HG02798 (cell line): ENCODE data around the gene WNK4.

ENCODE experiments used
- ATAC-seq: cut with Tn5 transposase; IDR thresholded peaks from one replicate; pipeline ENCODE4 v1.9.1; 2021; ENCODE audit warnings: mild to moderate bottlenecking; ENCODE audit not compliant: unreplicated experiment, poor library complexity

WNK4 gene

DNA sequence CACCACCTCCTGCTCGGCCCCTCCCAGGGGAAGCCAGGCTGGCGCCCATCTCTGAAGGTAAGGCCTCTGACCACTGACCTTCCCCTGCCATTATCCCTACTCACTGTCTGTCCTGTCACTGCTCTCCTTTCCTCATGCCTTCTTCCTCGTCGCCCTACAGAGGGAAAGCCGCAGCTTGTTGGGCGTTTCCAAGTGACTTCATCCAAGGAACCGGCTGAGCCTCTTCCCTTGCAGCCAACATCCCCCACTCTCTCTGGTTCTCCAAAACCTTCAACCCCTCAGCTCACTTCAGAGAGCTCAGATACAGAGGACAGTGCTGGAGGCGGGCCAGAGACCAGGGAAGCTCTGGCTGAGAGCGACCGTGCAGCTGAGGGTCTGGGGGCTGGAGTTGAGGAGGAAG is 15.1 kb downstream of the WNK4 start:
- ATAC-seq = no peak

DNA sequence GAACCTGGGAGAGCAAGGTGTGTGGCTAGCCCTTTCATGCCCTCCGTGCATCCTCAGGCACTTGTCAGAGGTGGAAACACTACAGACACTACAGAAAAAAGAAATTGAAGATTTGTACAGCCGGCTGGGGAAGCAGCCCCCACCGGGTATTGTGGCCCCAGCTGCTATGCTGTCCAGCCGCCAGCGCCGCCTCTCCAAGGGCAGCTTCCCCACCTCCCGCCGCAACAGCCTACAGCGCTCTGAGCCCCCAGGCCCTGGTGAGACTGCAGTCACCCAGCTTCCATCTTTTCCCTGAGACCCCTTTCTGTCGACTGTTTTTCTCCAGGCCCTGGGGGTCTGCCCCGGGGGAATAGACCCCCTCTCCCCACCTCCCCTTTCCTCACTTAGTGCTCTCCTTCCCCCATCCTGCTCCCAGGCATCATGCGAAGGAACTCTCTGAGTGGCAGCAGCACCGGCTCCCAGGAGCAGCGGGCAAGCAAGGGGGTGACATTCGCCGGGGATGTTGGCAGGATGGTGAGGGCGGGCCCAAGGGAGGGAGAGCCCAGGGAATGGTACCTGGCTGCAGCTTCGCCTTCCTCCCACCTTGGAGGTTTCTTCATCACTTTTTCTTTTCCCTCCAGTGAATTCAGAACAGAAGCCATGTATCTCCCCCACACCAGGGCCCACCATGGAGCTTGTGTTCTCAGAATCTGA is 15.8 kb downstream of the WNK4 start:
- ATAC-seq = no peak

DNA sequence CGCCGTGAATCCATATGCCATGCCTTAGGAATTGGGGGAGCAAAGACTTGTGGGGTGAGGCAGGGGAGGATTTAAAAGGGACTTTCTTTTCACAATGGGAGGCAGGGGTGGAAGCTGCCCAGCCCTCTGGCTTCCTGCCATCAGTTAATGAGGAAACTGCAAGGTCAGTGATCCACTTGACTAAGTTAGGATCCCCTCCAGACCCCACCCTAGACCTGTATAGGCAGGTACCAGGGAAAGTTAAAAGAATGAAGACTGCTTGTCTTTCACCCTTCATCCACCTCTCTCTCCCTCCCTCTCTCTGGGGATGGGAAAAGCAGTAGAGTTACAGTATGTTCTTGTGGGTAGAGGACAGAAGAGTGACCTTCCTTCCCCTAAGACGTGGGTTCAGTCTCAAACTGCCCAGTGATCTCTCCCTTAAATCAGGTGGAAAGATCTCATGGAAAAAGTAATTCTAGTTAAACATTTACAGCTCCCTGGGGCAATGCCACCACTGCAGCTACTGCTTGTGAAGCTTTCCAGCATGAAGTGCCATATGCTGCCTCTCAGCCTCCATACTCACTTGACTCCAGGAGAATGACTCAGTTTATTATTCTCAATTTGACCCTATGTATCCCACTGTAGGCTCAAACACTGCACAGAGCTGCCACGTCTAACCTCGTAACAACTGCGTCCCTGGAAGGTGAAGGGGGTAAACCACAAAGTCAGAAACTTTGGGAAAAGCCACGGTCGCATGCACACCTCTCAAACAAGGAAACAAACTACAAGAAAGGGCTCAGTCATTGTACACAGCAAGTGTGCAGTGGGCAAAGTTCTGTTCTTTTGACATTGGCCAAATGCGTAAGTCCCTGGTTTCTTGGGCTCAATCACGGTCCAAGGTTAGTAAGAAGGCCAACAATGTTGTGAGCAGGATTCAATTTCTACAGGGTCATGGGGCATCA is 16.9 kb downstream of the WNK4 start:
- no peak for ATAC-seq

DNA sequence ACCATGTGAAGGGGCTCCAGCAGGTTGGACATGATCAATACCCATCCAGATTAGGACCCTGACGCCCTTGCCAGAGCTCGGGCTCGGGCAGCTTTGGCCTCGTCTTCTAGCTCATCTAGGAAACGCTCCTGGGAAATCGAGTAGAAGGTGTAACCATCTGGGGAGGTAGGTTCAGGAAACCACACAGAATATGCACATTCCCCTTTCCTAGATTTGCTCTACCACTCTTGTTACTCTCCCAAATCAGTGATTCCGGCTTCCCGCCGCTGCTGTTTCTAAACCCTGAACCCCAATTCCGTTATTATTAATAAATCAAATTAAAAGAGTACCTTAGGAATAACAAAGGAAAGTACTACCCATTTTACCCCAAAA is 17.6 kb downstream of the WNK4 start:
- ATAC-seq = no peak

DNA sequence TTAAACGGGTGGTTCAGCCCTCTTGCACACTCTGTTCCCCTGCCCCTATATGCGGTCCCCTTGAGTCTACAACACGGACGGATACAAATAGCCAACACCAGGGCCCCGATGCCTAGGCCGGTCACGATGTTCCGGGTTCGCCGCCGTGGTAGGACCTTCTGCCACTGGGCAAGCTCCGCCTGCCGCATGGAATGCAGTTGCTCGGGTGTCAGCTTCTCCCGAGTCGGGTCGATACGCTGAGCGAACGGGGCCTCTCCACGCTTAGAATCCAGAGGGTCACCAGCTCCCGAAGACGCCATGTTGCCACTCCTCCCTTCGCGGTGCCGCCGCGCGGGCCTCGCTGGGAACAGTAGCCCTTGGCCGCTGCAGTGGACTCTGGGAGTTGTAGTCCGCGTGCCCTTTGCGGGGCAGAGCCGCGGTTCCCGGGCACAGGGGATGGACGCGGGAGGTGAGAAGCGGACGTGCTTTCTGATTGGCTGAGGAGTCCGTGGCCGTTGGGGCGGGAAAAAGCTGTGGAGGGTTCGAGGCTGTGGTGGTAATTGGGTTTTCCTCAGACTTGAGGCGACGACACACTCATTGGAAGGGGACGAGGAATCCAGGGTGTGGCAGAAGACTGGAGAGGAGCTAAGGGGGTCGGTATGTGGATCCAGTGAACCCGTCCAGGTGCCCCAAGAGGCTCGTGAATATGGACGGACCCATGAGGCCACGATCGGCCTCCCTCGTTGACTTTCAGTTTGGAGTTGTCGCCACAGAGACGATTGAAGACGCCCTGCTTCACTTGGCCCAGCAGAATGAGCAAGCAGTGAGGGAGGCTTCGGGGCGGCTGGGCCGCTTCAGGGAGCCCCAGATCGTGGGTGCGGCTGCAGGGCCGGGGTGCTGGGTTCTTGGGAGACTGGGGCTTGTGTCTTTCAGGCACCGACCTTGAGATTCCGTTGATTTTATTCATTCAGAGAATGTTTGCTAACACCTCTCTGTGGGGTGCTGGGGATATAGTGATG is 18.3 kb downstream of the WNK4 start, which contains the start of the genes CNTD1 and COA3:
Gene CNTD1 (plus strand): TSS at position 479 of the 998 bp plus-strand sequence. CDS start 207 bp downstream, at position 686.
Gene COA3 (minus strand): TSS at position 322 of the 998 bp plus-strand sequence. CDS start 23 bp downstream, at position 299.
- peak; percentile 86 for ATAC-seq

DNA sequence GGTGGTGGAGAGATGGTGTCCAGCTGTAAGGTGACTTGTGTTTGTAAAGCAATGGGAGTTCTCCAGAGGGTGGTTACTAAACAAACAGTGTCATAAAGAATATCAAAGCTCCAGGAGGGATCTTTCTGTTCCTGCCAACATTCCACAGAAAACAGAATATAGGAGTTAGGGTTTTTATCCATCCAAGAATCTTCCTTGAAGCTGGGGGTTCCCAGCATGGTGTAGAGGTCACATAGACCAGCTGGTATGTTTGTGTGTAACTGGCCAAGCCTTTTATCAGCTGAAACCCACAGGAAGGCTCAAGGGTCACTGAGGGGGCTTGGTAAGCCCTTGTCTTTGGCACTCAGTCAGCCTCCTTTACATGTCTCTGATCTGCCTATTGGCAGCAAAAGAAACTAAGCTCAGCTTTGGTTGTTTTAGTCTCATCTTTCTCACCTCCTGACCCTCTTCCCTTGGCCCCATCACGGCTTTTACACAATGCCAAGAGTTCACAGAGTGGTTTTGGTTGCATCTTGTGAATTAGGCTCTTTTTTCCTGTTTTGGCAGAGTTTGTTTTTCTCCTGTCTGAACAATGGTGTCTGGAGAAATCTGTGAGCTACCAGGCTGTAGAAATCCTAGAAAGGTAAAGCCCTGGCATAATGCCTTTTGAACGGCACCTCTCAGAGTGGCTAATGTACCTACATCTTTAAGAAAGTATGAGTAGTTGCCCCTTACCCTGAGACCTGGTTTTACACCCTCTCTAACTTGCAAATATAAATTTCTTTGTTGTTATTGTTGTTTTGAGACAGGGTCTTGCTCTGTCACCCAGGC is 22.9 kb downstream of the WNK4 start:
- no peak for ATAC-seq

DNA sequence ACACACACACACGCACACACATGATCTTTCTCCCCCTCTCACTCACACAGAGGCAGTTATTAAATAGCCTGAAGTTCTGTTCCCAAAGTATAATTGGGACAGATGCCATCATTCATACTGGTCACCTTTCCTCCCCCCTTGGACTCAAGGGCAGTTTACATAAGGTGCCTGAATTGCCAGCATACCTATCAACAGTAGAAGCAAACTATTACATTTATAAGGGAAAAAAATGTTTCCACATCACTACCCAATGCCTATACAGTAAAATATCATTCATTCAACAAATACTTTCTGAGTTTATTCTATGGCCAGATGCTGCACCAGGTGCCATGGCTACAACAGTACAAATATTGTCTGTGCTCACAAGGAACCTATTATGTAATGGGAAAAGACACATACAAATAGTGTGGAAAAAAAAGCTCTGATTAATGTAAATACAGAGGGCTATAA is 24.5 kb downstream of the WNK4 start:
- no peak for ATAC-seq

DNA sequence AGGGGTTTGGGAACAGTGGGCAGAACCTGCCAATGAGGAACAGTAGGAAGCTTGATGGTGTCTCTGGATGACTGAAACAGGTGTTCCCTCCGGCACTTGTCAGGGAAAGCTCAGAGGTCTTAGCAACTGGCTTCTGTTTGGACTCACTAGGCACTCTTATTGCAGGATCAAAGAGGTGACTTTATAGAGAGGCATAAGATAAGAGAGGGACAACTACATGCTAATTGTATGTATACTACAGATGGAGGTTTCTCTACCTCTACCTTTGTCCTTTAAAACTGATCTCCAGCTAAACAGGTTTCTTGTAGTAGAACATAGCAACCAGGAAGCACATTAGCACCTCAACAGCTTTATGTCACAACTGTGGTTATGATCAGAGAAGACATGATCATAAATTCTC is 25.8 kb downstream of the WNK4 start:
- no peak for ATAC-seq

DNA sequence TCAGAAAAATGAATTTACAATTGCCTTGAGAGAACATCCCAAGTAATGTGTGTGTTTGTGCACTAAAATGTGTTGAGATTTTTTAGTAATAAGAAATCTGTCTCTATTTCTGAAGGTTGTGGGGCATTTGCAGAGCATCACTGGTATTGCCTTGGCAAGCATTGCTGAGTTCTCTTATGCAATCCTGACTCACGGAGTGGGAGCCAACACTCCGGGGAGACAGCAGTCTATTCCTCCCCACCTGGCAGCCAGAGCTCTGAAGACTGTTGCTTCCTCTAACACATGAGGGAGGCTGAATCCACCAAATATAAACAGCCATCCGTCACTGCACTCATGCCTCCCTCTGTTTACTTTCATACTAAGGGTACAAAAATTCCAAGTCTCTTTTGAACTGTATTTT is 28.8 kb downstream of the WNK4 start:
- no peak for ATAC-seq

DNA sequence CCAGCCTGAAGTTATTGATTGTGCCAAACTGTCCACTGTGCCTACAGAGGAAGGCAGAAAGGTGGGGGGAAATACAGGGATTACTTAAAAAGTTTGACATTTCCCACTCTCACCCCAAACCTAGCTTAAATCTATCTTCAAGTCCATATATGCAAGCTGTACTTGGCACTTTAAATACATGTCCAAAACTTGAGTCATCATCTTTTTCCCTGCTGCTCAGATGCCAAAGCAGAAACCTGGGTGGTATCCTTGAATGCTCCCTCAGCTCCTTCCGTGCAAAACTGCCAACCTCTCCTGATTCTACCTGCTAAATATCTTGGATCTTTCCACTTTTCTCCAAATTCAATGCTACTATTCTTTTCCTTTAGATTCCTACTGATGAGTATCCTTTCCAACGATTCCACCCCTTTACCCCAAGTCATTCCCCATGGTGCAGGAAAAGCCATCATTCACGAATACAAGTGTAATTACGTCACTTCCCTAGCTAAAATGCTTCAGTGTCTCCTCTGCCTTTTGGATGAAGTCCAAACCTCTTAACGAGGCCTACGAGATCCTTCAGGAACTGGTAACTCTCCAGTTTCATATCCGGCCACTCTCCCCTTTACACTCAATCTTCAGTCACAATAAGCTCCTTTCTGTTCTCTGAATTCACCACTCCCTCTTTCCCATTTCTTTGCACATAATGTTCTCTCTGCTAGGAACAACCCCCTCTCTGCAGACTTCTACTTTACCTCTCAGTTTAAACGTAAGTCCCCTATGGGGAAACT is 34.4 kb downstream of the WNK4 start:
- ATAC-seq = no peak

DNA sequence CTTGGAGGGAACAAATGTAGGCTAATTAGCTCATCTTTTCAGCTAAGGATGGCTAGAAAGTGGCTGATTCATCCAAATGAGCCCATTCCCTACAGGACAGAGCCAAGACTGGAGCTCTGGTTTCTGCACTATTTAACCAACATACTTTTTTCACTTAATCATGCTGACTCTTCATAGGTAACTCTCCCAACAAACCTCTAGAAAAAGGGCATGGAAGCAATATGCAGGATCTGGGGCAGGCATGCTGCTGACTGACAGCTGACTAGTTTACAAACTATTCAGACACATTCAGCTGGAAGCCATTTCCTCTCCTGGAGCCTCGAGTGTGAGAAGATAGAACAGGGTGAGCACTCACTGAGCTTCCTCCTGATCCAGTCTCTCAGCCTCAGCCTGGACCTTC is 37.5 kb downstream of the WNK4 start:
- ATAC-seq = no peak

DNA sequence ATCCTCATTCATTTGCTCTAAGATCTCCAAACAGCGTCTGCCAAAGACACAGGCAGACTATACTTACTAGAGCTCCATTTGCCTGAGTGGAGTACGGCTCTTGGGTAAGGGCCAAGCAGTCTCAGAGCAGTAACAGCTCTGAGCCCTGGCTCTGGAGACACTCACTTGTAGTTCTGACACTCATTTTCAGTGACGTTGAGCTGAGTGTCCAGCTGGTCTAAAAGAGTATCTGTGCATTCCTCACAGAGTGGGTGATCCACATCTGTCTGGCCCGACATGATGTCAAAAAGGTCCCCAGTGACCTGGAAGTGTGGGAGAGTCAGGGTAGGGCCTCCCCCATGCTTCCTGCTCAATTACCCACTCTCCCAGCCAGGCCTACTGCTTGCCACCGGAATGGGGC is 38.0 kb downstream of the WNK4 start:
- no peak for ATAC-seq

DNA sequence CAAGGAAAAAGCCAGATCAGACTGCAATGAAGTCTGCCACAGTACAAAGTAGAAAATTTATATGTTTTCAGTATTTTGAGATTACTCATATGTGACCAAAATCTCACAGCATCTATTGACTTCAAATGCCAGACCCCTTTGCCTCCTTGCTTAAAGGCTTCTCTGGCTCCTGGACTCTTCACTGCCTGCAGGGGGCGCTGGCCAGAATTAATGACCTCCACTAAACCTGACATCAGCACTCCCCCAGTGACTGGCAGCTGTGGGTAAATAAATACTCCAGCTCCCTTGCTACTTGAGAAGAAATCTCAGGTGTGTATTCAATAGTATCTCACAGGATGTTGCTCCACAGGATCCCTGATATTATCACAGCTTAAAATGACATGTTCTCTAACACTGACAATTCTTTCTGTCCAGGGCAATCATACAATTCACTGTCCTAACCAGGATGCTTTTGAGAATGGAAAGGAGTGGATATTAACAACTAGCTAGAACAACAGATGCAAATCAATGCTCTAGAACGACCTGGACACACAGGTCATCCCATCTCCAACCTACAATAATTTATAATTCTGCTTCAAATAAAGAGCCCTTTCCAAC is 39.6 kb downstream of the WNK4 start:
- no peak for ATAC-seq

DNA sequence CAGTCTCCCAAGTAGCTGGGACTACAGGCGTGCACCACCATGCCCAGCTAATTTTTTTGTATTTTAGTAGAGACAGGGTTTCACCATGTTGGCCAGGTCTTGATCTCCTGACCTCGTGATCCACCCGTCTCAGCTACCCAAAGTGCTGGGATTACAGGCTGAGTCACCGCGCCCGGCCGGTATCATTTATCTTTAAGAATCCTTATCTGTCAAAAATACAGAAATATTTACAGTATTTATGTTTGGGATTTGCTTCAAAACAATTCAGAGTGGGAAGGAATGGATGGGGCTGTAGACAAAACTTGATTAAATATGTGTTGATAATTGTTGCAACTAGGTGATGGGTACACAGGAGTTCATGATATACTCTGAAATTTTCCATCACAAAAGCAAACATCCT is 40.8 kb downstream of the WNK4 start:
- ATAC-seq = no peak

DNA sequence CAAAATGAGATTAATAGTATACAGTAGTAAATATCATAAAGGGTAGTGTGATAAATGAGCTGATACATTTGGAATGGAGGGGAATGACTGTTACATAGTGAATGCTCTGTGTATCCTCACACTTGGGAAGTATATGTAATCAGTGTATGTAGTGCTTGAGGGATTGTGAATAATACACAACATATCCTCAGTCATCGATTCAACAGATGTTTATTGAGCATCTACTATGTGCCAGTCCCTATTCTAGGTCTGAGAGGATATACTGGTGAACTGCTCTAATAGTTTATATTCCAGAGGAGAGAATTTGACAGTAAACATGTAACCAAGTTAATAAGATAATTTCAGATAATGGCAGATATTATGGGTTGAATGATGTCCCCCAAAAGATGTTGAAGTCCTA is 47.1 kb downstream of the WNK4 start:
- ATAC-seq = no peak

DNA sequence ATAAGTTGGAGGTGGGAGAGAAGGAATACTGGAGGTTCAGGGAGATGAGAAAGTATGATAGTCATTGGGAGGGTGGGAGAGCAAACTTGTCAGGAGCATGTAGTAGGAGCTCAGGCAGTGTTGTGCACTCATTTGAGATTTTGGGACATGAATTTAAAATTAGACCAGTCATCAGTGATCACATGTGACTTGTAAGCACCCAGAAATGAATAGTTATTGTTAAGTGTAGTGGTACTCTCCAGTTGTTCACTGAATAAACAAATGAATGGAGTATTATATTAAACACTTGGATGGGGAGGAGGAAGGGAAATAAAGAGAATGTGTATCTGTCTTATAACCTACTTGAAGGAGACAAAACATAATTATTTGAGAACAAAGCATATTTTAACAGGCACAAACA is 50.6 kb downstream of the WNK4 start:
- ATAC-seq = no peak

DNA sequence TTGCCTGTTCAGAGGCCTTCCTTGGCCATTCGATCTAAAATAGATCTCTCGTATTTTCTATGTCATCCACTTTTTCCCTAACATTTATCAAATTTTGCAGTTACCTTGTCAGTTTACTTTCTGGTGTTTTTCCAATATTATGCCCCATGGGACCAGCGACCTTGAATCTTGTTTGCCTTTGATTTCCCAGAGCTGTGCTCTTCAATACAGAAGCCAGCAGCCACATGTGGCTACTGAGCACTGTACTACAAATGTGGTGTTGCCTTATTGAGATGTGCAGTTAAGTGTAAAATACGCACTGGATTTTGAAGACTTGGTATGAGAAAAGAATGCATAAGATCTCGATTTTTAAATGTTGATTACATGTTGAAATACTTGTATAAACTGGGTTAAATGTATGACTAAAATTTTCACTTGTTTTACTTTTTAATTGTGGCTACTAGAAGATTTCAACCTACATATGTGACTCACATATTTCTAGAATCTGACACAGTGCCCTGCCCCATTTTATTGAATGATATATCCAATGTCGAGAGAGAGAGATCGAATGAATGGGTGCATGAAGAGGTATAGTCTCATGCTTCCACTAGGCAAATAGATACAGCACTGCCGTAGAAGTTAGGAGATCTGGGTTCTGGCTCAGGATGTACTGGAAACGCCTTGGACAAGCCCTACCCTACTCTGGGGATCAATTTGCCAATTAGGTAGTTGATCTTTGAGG is 52.0 kb downstream of the WNK4 start:
- peak; percentile 18 for ATAC-seq
